ENCODE results near the gene MYL10.
"Not testable (repeated sequence)": the region's sequence is repeated elsewhere in the genome, so short reads cannot be mapped to it uniquely, and the experiment has no call there.

Gene MYL10

DNA sequence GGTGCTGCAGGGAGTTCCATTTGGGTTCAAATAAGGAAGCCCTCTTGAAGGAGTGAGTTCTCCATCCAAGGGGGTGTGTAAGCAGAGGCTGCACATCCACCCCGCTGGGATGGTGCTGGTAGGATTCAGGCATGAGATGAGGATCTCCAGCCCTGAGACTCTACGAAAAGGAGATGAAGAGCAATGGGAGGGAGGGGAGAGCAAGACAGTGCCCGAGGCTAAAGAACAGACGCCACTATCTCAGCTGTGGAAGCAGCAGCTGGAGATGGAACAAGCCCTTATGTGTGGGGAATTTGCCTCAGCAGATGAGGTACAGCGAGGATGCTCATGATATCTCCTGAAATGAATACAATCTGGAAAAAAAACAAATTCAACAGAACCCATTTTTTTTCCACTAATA is 28.1 kb upstream of the MYL10 start:
- in situ Hi-C loops (cut with MboI; ENCODE audit: low sequenced_read_pairs) = no loop called here

DNA sequence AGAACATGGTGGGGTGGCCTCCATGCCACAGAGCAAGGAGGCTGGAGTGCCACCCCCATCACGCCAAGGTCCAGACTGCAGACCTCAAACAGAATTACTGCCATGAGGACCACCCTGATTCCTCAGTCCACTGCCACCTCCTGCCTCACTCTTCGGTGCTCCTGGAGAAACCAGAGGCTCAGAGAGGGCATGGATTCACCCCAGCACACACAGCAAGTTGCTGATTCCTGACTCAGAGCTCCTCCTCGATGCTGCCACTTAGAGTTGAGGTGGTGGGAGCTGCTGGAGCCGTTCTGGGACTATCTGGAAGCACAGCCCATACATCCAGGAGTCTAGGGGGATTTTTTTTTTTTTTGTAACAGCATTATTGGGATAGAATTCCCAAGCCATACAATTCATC is 22.0 kb upstream of the MYL10 start:
- in situ Hi-C loops (cut with MboI; ENCODE audit: low sequenced_read_pairs) = no loop called here

DNA sequence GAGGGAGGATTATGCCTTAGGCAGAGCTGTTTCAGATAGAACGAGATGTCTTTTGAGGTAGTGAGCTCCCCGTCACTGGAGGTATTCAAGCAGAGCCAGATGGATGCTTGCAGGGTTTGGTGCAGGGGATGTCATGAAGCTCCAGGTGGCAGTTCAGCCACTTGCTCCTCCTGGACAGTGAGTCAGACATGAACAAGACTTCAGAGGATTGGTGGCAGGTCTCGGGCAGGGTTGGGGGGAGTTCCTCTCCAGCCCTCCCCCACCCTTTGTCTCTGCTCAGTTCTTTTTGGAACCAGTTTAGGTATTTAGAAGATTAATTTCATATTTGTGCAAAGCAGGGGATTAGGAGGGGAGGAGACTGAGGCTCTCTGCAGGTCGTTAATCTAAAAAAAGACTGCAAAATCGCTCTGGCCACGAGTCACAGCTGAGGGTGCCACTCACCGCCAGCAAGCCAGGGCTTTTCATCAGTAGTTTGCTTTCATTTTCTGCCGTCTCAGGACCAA is 21.5 kb upstream of the MYL10 start:
- in situ Hi-C loops (cut with MboI; ENCODE audit: low sequenced_read_pairs) = no loop called here

DNA sequence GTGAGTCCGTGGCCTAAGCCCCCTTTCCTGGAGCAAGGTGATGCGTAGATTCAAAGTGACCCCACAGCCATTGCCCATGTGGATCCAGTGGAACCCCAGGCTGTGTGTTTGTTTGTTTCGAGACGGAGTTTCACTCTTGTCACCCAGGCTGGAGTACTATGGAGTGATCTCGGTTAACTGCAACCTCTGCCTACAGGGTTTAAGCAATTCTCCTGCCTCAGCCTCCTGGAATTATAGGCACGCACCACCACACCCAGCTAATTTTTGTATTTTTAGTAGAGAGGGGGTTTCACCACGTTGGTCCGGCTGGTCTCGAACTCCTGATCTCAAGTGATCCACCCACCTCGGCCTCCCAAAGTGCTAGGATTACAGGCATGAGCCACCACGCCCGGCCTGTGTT is 18.8 kb upstream of the MYL10 start:
- in situ Hi-C loops (cut with MboI; ENCODE audit: low sequenced_read_pairs) = not testable (repeated sequence)

DNA sequence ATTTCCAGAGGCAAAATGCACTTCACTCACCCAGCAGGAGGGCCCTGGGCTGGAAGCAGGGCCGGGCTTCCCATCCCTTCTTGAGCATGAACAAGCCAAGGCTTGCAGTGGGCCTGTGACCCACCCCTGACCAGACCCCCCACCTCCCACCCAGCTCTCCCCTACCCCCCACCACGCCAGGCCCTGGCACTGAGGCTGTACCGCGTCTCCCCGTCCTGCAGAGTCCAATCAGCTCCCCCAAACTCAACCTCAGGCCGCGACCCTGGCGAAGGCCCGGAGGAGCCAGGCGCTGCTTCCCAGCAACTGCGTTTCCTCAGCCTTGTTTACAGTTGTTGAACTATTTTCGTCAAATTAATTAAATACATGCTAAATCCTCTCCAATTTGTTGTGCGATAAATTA is 16.9 kb upstream of the MYL10 start:
- in situ Hi-C loops (cut with MboI; ENCODE audit: low sequenced_read_pairs) = no loop called here

DNA sequence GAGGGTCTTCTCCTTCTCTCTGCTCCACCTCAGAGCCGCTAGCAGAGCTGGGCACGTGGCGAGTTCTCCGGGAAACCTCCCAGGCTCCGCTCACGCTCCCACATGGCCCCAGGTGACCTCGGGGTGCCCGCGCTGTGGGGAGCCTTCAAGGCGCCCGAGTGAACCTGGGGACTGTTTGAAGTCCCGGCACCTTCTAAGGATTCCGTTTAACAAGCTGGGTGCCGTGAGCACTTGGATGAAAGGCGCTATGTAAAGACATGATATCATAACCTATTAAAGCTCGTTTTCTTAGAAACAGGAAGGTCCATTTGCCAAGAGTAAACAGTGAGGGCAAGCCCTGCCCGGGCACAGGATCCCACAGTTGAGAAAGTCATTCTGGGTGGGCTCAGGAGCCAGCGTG is 15.8 kb upstream of the MYL10 start:
- in situ Hi-C loops (cut with MboI; ENCODE audit: low sequenced_read_pairs) = no loop called here

DNA sequence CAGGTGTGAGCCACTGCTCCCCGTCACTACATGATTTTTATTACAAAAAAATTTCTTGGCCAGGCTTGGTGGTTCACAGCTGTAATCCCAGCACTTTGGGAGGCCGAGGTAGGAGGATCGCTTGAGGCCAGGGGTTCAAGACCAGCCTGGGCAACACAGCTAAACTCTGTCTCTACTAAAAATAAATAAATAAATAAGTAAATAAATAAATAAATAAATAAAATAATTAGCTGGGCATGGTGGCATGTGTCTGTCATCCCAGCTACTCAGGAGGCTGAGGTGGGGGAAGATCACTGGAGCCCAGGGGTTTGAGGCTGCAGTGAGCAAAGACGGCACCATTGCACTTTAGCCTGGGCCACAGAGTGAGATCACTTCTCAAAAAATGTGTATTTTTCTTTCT is 10.0 kb upstream of the MYL10 start:
- in situ Hi-C loops (cut with MboI; ENCODE audit: low sequenced_read_pairs) = not testable (repeated sequence)

DNA sequence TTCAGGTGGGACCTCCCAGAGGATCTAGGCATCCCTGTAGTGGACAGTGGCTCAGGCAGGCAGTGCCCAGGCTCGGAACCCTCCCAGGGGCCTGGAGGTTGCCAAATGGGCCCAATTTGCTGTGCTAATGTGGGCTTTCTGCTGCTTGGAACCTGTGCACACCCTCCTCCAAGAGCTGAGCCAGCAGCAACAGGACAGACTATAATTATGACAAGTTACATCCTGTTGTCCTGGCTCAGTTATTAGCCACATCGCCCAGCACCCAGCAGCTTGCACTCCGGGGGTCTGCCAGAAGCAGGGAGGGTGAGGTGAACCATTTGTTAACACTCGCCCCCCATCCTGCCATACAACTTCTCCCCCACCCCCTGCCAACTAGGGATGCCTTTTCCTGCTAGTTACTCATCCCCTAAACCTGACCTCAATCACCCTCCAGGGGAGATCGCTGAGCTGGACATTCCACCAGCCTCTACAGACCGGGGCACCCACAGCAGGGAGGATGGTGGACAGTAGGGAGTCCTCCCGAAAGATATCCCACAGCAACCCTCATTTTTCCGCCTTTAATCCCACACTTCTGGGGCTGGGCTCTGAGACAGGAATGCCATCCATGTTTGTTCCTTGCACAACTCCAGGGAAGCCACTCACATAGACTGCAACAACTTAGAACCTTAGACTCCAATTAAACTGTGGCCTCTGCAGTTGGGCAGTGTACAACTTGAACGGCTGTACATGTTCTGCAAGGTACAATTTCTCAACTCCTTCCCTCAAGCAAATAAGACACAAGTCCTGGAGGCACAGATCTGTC is 7.9 kb upstream of the MYL10 start:
- in situ Hi-C loops (cut with MboI; ENCODE audit: low sequenced_read_pairs) = no loop called here

DNA sequence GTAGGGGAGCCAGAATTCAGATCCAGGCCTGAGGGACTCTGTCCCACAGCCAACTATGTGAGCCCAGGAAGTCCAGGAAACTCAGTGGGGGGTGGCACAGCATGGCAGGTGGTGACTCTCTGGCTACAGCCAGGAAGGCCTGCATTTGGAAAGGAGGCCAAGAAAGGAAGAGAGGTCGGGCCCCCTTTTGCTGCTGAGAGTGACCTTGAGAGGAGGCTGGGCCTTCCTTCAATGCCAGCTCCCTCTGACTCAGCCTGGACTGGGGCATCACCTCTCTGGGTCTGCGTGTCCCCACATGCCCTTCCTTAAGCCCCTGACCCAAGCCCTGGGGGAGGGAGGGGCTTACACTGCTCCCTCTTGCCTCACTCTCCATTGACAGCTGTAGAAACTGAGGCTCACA is 6.4 kb upstream of the MYL10 start:
- in situ Hi-C loops (cut with MboI; ENCODE audit: low sequenced_read_pairs) = no loop called here

DNA sequence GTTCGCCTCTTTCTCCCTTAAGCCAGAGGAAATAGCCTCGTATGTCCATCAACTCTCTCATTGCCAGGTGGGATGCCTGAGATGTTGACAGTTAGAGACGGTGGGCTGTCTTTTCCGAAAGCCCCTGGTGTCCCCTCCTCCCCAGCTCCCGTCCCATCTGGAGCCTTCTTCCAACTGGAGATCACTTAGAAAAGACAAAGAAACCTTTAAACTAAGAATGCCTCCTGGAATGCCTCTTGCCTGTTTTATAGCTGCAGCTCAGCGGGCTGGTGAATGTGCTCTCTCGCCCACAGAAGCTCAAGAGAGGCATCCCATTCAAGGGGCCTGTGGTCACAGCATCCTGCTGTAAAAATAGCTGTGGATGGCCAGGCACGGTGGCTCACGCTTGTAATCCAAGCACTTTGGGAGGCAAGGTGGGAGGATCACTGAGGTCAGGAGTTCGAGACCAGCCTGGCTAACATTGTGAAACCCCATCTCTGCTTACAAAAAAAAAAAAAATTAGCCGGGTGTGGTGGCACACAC is 5.2 kb upstream of the MYL10 start:
- in situ Hi-C loops (cut with MboI; ENCODE audit: low sequenced_read_pairs) = no loop called here

DNA sequence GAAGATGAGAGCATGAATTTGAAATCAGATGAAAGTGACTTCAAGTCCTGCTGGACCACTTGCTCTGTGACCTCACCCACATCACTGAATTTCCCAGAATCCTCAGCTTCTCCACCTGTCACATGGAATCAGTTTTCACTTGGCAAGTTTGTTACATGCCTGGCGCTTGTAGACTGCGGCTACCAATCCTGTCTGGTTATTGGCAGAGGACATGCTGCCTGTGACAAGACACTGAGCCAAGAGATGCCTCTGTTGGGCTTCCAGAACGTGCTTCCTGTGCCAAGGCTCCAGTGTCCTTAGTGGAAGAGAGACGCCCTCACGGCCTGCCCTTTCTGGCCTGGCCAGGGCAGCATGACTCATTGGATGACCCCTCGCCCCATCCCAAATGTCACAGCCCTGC is 4.4 kb upstream of the MYL10 start:
- in situ Hi-C loops (cut with MboI; ENCODE audit: low sequenced_read_pairs) = no loop called here

DNA sequence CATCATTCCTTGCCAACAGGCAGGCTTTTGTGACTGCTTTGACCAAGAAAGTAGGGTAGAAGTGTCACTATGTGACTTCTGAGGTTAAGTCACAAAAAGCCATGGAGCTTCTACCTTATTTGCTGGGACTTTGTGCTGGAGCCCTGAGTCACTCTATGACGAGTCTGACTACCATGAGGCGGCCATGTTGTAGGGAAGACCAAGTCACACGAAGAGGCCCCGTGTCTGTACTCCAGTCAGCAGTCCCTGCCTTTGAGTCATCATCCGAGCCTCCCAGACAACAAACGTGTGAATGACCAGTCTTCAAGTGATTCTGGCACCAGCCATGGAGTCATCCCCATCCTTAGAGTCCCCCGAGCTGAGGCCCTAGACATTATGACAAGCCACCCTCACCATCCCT is 3.5 kb upstream of the MYL10 start:
- in situ Hi-C loops (cut with MboI; ENCODE audit: low sequenced_read_pairs) = no loop called here

DNA sequence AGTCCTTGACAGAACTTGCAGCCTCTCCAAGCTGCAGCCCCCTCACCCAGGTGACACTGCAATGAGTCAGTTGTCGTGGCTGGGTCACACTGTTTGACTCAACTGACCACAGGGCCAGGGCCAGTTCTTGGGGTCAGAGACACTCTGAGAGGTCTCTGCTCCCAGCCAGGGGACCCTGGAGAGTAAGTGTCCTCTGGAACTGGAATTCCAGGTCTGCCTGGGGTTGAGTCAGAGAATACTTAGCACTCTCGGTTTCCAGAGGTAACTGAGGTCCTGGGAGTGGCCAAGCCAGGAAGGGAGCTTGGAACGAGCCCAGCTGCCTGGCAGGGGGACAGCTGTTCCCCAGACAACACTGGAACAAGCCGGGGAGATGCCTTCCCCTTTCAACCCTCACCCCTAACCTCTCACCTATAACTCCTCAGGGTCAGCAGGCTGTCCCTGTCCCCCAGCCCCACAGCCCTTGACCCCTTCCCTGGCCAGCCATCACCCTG is 2.2 kb upstream of the MYL10 start:
- in situ Hi-C loops (cut with MboI; ENCODE audit: low sequenced_read_pairs) = no loop called here

DNA sequence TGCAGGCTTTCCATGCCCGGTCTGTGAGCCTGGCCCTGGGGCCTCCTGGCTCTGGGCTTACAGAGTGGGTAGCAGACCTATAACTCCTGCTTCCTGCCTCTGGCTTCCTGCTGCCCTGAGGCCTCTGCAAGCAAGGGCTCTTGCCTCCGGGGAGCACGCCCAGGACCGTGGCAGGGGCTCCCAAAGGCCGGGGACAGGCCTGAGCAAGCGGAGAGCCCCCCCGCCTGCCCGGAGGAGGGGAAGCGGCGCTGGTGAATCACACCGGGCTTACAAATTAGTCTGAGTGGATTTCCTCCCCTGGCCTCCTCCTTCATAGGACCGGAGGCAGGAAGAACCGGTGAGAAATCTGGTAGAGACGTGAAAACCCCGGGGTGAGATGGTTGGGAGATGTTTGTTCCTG is 1.5 kb upstream of the MYL10 start:
- in situ Hi-C loops (cut with MboI; ENCODE audit: low sequenced_read_pairs) = no loop called here

DNA sequence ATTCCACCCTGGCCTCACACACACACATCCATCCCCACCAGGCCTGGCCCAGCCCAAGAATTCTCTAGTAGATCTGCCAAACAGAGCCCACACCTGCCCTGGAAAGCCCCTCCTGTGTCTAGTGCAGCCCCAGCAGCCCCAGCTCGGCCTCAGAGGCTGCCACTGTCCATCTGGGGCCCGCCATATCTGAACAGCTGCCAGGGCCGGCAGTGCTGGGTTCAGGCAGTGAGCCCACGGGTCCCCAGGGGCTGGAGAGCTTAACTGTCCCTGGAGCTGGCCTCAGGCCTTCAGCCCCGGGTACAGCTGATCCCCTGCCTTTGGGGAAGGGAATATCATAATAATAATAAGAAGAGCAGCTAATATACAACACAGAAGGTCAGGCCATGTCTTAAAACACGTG is 574 bp downstream of the MYL10 start:
- in situ Hi-C loops (cut with MboI; ENCODE audit: low sequenced_read_pairs) = no loop called here

DNA sequence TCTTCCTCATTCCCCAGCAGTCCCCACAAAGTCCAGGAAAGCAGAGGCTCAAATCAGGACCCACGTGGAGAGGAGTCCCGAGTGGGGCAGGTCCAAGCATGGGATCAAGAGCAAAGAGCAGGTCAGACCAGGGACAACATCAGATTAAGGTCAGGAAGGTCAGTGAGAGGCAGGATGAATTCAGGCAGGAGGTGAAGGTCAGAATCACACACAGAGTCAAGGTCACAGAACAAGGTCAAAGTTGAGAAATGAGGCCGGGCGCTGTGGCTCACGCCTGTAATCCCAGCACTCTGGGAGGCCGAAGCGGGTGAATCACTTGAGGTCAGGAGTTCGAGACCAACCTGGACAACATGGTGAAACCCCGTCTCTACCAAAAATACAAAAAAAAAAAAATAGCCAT is 2.3 kb downstream of the MYL10 start:
- in situ Hi-C loops (cut with MboI; ENCODE audit: low sequenced_read_pairs) = no loop called here

DNA sequence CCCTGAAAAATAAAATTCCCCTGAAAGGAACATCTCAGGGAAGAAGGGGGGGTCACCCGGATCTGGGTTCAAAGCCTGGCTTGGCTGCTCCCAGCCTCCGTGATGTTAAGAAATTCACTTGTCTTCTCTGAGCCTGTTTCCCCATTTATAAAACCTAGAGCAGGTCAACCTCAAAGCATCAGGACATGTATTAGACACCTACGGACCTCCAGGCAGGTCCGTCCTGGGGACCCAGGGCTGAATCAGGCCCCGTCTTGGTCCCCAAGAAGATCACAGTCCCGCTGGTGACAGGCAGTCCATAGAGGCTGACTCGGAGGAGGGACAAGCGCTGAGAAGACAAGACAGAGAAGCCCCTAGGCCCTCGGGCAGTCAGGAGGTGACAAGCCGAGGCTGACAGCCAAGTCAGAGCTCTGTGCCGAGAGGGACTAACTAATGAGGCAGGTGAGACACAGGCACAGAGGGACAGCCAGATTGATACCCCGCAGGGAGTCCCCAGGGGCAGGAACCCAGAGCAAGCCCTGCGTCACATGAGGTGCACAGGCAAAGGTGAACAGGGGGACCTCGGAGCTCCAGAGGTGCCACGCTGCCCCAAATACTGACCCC is 2.9 kb downstream of the MYL10 start:
- in situ Hi-C loops (cut with MboI; ENCODE audit: low sequenced_read_pairs) = no loop called here

DNA sequence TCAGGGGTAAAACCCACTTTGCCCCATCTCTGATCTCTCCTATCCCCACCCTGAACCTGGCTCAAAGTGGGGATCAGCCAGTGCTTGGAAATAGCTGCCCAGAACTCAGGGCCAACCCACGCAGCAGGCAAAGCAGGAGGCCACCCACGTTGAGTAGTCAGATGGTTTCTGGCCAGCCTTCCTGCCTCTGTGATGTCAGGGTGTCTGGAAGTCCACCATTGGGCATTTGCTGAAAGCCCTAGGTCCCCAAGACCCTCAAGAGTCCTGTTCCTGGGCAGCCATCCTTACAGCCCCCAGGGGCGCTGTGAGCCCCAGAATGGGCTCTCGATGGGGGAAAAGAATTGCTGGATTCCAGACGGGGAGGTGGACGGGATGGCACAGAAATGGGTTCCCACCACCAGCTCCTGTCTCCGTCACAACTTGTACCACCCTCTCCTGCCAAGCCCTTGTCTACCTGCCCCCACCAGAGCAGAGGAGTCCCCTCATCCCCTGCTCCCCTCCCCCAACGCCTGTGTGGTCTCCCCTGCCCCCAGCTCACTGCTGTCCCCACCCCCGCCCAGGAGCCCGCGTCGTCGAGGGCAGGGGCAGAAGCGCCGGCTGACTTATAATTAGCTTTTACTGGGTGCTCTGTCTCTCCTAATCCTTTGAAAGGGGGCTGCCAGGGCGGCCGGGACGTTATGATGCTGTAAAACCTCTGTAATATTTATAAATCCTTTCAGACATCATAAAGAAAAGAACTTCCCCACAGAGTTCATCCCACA is 3.9 kb downstream of the MYL10 start:
- in situ Hi-C loops (cut with MboI; ENCODE audit: low sequenced_read_pairs) = no loop called here

DNA sequence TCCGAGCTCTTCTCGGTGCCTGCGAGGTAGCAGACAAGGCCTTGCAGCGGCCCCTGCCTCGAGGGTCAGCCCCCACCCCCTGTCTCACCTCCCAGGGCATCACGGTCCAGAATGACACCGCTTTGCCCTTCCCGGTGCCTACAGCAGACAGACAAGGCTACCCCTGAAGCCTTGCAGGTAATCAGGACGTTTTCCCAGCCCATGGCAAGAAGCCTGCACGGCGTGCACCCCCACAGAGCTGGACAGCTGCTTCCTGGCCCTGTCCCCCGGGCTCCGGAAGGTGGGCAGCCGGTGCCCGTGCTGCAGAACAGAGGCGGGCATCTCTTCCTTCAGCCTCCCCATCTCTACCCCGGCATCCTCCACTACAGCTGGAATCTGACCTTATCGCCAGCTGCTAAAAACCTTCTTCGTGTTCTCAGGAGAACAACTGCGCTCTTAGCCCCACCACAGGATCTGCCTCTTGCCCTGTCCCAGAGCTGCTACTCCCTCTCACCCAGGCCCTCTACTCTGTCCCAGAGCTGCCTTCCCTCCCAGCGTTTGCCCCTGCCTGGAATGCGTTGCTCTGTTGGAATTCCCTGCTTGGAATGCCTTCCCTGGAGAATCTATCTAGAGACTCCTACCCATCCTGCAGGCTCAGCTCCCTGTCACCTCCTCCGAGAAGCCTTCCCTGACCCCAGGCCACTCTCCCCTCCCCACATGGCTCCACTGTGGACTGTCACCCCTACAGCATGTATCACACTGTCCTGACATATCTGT is 4.7 kb downstream of the MYL10 start:
- in situ Hi-C loops (cut with MboI; ENCODE audit: low sequenced_read_pairs) = no loop called here

DNA sequence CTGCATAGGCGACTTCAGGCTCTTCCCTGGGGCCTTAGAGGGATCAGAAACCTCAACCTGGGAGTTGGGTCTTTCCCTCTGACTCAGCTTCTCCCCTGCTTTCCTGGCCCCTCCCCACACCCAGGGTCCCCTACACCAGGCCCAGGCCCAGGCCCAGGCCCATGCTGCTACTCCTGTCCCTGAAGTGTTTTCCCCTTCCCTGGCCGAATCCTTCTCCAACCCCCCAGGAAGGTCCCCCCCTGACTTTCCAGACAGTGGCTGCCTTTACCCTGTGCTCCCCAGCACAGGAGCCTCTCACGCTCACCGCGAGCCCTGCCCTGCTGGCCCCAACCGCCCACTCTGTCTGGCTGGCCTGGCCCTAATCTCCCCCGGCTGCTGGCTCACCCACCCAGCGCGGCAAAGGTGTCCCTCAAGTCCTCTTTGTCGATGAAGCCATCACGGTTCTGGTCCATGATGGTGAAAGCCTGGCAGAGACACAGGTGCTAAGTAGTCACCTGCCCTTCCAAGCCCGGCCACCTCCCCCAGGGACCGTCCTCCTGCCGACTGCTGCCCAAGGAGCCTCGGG is 6.4 kb downstream of the MYL10 start:
- in situ Hi-C loops (cut with MboI; ENCODE audit: low sequenced_read_pairs) = no loop called here

Data from HL-60/S4 treated with retinoic acid at 250 ng/mL for 4 days and 3 days (cell line).